ENCODE results near the gene NCOR2.

The NCOR2 gene

GRCh38 chr12:124566997-124567672 lies at the start of gene NCOR2:
Gene NCOR2 (minus strand): TSS chr12:124567612. CDS start chr12:124495251, 72,361 bp downstream.
- DNase-seq (ENCODE audit: low read depth), result no peak

- no peak for DNase-seq (ENCODE audit: low read depth)
Measured at GRCh38 chr12:124616394-124617221, 49.2 kb upstream of the NCOR2 start.

DNA sequence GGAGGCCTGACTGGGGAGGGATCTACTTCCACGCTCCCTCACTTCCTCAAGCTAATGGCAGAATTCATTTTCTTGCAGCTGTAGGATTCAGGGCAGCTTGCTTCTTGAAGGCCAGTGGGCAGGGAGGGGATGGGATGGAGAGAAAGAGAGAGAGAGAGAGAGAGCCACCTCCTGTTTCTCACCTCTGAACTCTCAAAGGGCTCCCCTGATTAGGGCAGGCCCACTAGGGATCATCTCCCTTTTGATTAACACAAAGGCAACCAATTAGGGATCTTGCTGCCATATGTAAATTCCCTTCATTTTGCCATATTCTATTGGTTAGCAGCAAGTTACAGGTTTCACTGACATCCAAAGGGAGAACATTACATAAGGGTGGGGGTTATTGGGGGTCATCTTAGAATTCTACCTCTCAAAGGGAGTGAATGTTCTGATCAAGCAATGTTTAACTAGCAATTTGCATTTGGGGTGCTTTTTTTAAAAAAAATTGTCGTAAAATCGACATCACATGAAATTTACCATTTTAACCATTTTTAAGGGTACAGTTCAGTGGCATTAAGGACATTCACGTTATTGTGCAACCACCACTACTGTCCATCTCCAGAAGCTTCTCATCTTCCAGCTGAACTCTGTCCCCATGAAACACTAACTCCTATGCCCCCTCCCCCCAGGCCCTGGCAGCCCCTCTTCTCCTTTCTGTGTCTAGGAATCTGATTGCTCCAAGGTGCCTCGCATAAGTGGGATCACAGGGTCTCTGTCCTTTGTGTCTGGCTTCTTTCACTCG lies 47.3 kb upstream of the NCOR2 start:
- no peak for DNase-seq (ENCODE audit: low read depth)

DNA sequence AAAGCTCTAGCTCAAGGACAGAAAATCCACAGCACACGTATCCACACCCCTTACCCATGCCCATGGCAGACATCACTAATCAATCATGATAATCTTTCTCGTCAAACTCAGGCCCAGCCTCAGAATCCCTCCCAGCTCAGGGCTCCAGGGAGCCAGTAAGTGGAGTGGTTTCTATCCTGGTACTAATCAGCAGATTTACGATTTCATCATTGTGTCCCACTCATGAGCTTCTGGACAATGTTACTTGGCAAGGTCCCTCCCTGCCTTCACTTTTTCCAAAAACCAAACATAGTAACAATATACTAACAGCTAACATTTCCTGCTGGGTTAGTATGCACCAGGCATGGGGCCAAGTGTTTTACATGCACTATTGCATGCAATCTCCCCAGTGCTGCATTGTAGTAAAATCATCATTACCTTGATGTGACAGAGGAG lies 45.8 kb upstream of the NCOR2 start:
- DNase-seq (ENCODE audit: low read depth), result no peak

- DNase-seq (ENCODE audit: low read depth), result no peak
Measured at GRCh38 chr12:124612410-124612680, 44.9 kb upstream of the NCOR2 start.

DNA sequence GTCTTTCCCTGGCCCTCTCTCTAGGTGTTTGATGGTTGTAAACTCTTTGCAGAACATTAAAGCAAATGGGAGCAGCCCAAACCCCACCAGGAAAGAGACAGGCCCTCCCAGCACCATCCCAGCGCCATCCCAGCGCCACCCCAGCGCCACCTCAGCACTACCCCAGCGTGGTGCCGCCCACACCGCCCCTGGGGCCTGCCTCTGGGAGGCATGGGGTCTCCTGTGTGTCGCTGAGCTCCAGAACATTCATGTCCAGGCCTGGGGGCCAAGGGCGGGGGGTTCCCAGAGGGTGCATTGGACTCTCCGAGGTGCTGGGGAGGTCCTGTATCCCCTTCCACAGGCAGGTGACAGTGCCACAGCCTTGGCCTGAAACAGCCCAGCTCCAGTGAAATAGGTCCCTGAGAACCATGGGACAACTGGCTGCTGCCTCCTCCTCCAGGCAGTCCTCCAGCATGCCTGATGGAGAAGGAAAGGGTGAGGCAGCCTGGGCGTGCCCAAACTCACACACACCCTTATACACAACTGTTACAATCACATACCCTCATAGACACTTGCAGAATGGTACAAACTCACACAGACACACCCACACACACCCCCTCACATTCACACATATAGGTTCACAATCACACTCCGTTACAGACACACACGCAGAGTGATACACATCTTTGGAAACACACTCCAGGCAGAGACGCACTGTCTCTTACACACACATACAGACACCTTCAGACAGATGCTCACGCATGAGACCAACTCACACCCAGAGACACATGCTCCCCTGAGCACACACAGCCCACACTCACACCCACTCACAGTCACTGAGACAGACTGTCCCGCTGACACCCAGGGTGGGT lies 44.4 kb upstream of the NCOR2 start:
- DNase-seq (ENCODE audit: low read depth), result no peak

DNA sequence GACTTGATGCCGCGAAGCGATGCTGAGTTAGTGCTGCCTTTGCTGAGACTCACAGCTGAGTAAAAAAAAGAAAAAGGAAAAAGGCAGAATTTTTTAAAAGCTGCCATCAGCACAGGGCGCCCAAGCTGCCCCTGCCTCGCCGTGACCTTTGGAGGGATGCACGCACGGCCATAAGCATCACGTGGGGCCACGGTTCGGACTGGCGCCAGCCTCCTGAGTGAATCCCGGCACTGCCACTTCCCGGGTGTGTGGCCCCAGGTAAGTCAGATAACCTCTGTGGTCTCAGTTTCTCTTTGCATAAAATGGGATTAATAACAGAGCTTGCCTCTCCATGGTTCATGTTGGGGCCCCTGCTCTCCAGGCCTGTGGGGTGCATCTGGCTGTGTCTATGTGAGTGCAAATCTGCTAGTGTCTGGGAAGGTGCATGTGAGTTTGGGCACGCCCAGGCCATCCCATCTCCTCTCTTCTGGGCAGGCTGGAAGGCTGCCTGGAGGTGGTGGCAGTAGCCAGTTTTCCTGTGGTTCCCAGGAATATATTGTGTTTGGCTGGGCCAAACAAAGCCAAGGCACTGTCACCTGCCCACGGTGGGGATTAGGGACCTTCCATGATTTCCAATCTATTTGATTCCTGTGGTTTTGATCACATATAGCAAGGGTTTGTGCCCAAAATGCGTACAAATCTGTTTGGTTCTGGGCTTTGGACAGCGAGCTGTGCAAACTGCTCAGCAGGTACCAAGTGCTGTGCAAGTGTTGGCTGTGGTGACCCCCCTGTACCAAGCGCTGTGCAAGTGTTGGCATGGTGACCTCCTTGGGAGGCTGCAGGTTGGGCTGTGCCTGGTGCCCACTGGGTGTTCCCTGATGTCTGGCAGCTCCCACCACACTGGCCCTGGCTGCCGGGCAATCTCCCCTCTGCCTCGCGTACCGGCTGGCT lies 43.5 kb upstream of the NCOR2 start:
- no peak for DNase-seq (ENCODE audit: low read depth)

DNA sequence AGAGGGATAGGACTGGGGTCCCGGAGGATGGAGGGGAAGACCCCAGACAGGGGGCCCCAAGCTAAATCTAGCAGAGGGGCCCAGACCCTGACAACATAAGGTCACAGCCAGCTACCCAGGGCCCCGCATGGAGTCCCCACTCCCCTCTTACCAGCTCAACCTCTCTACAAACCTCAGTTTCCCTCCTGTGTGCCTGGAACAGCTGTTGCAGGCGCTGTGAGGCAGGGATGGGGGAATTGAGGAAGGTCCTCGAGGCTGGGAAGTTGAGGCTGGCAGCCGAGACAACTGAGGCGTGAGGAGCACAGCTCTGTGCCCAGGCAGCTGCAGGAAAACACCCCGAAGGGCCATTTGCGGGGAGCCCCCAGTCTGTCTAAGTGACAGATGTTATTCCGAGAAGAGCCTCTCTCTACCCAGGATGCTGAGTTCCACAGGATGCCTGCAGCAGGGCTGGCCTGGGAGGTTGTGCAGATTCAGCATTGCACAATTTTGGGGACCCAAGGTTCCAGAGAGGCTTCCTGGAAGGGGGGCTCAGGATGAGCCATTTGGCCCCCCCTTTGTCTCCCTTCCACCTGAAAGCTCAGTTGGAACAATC lies 42.7 kb upstream of the NCOR2 start:
- no peak for DNase-seq (ENCODE audit: low read depth)

DNA sequence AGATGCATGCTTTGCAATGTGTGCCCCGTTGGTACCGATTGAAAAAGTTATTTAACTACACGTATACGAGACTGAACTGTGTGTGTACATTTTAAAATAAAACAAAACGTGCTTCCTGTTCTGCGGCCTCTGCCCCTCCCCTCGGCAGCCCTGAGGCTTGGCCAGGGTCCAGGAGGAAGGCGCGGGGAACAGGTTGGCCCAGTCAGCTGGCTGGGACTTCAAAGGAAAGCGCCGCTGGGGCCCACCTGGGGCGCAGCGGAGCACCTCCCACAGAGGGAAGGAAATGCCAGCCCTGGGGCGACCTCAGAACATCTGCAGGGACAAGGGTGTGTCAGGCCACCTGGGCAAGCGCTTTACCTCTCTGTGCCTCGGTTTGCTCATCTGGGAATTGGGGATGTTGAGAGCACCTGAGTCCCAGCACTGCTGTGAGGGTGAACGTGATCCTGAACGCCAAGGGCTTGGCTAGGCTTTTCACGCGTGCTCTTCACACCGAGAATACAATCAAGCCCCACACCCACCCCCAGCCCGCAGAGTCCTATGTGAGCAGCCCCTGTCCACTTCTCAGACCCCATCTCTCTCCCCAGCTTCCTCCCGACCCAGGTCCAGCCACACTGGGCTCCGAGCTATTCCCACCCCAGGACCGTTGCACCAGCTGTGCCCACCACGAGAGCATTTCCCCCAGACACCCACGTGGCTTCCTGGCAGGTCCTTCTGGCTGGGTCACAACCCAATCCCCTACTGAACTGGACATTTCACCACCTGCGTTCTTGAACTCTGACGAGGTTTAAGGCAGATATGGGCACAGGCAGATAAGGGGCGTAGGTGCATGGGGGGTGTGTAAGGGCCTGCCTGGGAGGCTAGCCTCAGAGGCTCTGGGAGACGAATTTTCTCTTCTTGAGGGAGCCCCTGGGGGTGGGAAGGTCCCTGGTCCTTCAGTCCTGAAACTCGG lies 41.9 kb upstream of the NCOR2 start:
- no peak for DNase-seq (ENCODE audit: low read depth)

DNA sequence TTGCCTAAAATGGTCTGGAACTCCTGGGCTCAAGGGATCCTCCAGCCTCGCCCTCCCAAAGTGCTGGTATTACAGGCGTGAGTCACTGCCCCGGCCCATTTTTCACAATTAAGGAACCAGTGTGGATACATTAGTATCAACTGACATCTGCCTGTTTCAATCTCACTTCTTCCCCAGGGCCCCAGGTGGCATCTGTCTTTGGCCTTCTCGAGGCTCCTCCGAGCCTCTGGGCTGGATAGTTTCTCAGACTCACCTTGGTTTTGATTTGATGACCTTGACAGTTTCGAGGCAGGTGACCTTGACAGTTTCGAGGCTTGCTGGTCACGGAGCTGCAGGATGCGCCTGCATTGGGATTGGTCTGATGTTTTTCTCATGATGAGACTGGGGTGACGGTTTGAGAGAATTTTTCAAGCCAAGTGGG lies 41.0 kb upstream of the NCOR2 start:
- no peak for DNase-seq (ENCODE audit: low read depth)

DNA sequence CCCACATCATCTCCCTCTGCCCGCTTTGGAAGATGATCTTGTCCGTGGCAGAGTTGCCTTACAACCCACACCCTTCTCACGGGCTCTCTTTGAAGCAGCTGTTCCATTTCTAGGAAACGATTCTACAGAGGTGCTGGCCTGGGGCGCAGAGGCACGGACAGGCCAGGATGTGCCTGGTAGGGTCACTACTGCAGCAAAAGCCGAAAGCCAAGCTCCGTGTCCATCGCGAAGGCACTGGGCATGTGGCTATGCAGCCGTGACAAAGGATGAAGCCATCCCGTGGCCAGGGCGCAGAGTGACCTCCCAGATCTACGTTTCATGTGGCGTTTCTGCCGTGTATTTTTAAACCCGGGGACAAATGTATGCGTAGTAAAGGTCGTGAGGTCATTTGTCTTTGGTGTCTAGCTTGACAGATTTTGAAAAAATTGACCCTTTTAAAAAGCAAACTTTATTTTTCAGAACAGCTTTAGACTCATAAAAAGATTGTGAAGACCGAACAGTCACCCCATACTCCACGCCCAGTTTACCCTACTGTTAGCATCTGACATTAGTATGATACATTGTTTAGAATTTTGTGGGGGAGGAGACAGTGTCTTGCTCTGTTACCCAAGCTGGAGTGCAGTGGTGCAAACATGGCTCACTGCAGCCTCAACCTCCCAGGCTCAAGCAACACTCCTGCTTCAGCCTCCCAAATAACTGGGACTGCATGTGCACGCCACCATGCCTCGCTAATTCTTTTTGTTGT lies 40.4 kb upstream of the NCOR2 start:
- DNase-seq (ENCODE audit: low read depth), result no peak

DNA sequence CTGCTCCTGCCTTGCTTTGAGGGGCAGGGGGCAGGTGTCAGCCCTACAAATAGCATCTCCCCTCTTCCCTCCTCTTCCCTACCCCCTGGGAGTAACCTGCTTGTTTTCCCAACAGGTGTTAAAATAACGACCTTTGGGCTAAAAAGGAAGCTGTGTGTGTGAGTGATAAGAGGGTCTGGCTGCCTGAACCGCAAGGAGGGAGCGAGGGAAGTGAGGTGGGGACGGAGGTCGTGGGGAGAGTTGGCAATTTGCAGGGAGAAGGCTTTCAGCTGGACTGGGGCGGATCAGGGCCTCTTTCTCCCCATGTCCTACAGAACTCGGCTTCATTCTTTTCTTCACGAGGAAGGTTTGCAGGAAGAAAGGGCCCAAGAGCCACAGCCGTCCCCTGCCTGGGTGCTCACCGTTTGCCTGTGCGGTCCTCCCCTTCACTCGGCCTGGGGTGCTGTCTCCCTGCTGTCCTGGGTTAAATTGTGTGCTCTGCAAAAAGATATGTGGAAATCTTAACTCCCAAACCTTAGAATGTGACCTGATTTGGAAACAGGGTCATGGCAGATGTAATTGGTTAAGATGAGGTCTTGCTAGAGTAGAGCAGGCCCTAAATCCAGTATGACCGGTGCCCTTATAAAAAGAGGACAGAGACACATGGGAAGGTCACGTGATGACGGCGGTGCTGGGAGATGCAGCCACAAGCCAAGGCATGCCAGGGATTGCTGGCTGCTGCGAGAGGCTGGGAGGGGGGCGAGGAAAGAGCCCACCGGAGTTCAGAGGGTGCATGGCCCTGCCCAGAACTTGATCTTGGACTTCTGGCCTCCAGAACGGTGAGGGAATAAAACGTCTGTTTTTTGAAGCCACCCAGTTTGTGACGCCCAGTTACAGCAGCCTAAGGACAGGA lies 38.7 kb upstream of the NCOR2 start:
- no peak for DNase-seq (ENCODE audit: low read depth)

DNA sequence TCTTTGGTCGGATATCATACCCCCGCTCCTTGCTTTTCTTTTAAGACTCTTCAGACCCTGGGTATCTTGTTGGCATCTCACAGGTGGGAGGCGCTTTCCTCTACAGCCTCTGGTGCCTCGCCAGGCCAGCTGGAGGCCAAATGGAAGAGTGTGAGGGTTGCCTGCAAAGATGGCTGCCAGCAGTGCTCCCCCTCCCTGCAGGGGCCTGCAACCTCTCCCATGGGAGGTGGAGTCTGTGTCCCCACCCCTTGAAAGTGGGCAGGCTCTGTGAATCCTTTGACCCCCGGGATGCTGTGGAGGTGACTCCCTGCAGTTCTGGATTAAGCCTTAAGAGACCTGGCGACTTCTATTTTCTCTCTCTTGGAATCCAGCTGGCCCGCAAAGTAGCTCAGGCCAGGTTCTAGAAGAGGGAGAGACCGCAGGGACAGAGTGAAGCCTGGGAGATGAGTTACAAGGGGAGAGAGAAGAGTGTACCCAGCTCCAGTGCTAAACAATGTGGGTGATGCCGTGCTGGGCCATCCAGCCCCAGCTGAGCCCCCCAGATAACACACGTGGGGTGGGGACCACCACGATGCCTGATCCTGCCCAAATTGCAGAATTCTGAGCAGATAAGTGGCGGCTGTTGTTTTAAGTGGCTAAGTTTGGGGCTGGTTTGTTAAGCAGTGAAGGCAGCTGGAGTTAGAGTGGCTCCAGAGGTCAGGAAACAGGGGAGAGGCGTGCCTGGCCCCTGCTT lies 37.9 kb upstream of the NCOR2 start:
- DNase-seq (ENCODE audit: low read depth), result no peak

DNA sequence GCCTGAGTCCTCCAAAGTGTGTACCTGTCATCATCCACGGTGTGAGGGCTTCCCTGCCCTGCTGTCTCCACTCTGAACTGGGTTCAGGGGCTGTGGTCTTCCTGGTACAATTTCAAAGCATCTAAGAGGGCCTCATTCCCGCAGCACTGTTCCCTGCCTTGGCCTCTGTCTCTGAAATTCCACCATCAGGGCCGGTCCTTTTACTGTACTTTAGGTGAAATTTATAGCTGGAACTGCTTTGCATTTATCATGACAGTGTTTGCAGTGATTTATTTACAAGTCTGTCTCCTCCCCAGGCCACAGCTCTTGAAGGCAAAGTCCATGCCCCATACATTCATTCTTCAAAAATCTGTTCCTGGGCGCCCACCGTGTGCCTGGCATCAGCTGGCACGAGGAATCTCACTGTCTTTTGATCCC lies 36.9 kb upstream of the NCOR2 start:
- no peak for DNase-seq (ENCODE audit: low read depth)

DNA sequence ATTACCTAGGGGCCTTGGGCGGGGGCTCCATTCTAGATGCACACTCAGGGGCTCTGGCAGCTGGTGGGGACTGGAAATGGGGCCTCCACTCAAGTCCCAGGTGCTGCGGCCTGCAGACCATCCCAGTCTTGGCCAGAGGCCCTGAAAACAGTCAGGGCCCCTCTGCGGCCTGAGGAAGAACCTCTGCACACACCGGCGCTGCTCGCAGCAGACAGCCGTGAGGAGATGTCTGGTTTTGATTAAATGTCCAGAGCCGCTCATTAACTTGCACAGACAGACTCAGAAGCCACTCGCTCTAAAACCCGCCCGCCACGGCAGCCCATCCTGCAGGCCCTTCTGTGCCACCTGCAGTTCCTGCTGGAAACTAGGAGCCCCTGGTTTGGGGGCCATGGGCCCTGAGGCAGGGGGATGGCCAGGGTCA lies 36.4 kb upstream of the NCOR2 start:
- DNase-seq (ENCODE audit: low read depth), result no peak

DNA sequence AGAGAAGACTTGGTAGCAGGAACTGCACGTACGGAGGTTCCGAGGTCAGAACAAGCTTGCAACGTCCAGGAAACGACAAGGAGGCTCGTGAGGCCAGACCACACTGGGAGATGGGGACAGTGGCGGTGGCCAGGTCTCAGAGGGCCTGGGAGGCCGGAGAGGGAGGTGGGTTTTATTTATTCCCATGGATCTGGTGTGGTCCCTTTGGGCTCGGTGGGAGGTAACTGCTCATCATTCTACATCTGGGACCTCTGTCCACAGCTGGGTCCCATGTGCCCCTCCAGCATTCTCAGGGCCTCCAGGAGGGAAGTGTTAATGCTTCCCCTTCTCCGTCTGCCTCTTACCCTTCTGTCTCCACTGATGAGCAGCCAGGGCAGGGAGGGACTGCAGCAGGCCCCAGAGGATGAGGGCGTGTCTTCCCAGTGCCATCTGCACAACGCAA lies 35.7 kb upstream of the NCOR2 start:
- no peak for DNase-seq (ENCODE audit: low read depth)

DNA sequence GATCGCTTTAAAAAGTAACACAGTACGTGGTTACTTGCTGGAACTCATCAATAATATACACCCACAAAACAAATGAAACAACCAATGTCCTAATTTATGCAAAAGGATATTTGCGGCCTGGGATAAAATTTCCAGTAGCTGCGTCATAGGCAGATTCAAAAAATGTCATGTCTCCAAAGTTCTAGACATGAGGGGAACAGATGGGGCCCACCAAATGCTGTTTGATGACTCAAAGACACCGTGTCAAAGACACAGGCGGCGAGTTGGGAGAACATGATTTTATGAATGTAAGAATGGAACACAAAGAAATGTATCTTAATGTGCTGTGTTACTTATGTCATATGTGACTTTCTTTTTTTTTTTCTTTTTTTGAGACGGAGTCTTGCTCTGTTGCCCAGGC lies 34.3 kb upstream of the NCOR2 start:
- DNase-seq (ENCODE audit: low read depth), result peak; percentile 45
